ENCODE data around the gene IMPG2. TPM values are rescaled to one million over a fixed set of nuclear protein-coding genes. Genes with fewer than 3 reads are reported as not detected.

Gene IMPG2
- total RNA-seq, 2 experiments from 2014 or later, result 0.05 to 0.07 TPM

DNA sequence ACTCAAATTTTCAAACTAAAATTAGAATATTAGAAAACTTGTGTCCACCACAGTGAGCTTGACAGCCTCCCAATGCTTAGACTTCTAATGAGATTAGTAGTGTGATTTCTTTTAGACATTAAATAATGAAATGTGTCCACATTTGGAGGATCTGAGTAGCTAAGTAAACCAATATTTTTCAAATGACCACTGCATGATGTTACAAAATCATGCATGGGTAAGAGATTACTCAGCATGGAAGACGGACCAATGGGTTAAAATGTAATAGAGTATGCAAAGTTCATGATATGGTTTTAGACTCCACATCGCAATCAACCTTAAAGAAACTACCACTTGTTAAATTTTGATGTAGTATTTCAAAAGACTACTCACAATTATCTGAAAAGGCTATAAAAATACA is 130.6 kb downstream of the IMPG2 start:
- intact Hi-C loops (cut with micrococcal nuclease), result loop anchor here (10.0 kb wide), 2 partner anchors 295 to 725 kb away; no protein-coding TSS in a partner anchor
- CTCF ChIA-PET, result interaction anchor here (0.7 kb wide), 1 partner anchor 278 kb away, joined by 3 read pairs; no protein-coding TSS in a partner anchor
- no peaks in the 10 kb centered on the region for H3K36me3 Mint-ChIP-seq (ENCODE audit: low read depth)
- DNase-seq, result no peak
- H3K27ac Mint-ChIP-seq, result no peak overlapping the region
- peaks cover 6% of the 10 kb centered on the region for H3K27me3 Mint-ChIP-seq (ENCODE audit: low read depth)
- H3K9me3 Mint-ChIP-seq, result no peaks in the 10 kb centered on the region
- no peaks in the 10 kb centered on the region for H3K4me1 Mint-ChIP-seq (ENCODE audit: low read depth)
- H3K4me3 Mint-ChIP-seq, result no peak overlapping the region

- DNase-seq, result no peak
- Mint-ChIP-seq H3K36me3 (ENCODE audit: low read depth) (no peaks in the 10 kb centered on the region), H3K4me3 (no peak overlapping the region), H3K27ac (no peak overlapping the region), H3K27me3 (ENCODE audit: low read depth) (peaks cover 6% of the 10 kb centered on the region), H3K9me3 (no peaks in the 10 kb centered on the region), H3K4me1 (ENCODE audit: low read depth) (no peaks in the 10 kb centered on the region)
- intact Hi-C loops (cut with micrococcal nuclease), result no loop called here
- CTCF ChIA-PET, result interaction anchor here (0.7 kb wide), 1 partner anchor 279 kb away, joined by 3 read pairs; no protein-coding TSS in a partner anchor
These were observed 131.2 kb downstream of the IMPG2 start for GRCh38 chr3:101189176-101189575.

GRCh38 chr3:101185341-101185740 is 135.0 kb downstream of the IMPG2 start:
- Mint-ChIP-seq H3K27ac (no peak overlapping the region), H3K9me3 (no peaks in the 10 kb centered on the region), H3K27me3 (ENCODE audit: low read depth) (peaks cover 6% of the 10 kb centered on the region), H3K4me3 (no peak overlapping the region), H3K36me3 (ENCODE audit: low read depth) (no peaks in the 10 kb centered on the region), H3K4me1 (ENCODE audit: low read depth) (no peaks in the 10 kb centered on the region)
- DNase-seq, result no peak
- intact Hi-C loops (cut with micrococcal nuclease), result no loop called here
- CTCF ChIA-PET, result no interaction called here

GRCh38 chr3:101184111-101184510 is 136.3 kb downstream of the IMPG2 start:
- Mint-ChIP-seq H3K4me3 (no peak overlapping the region), H3K9me3 (no peaks in the 10 kb centered on the region), H3K27me3 (ENCODE audit: low read depth) (peaks cover 6% of the 10 kb centered on the region), H3K4me1 (ENCODE audit: low read depth) (no peaks in the 10 kb centered on the region), H3K36me3 (ENCODE audit: low read depth) (no peaks in the 10 kb centered on the region), H3K27ac (no peak overlapping the region)
- CTCF ChIA-PET, result no interaction called here
- DNase-seq, result no peak
- intact Hi-C loops (cut with micrococcal nuclease), result no loop called here

- intact Hi-C loops (cut with micrococcal nuclease), result no loop called here
- H3K27me3 Mint-ChIP-seq (ENCODE audit: low read depth), result peaks cover 1% of the 10 kb centered on the region
- no peak overlapping the region for H3K4me3 Mint-ChIP-seq
- DNase-seq, result no peak
- H3K27ac Mint-ChIP-seq, result no peak overlapping the region
- CTCF ChIA-PET, result no interaction called here
- no peaks in the 10 kb centered on the region for H3K4me1 Mint-ChIP-seq (ENCODE audit: low read depth)
- no peaks in the 10 kb centered on the region for H3K9me3 Mint-ChIP-seq
- no peaks in the 10 kb centered on the region for H3K36me3 Mint-ChIP-seq (ENCODE audit: low read depth)
These were observed 137.2 kb downstream of the IMPG2 start for GRCh38 chr3:101183151-101183550.

GRCh38 chr3:101182734-101183133 is 137.6 kb downstream of the IMPG2 start:
- H3K27me3 Mint-ChIP-seq (ENCODE audit: low read depth), result no peaks in the 10 kb centered on the region
- no peak for DNase-seq
- no peak overlapping the region for H3K4me3 Mint-ChIP-seq
- no peaks in the 10 kb centered on the region for H3K36me3 Mint-ChIP-seq (ENCODE audit: low read depth)
- CTCF ChIA-PET, result interaction anchor here (0.7 kb wide), 1 partner anchor 195 kb away, joined by 3 read pairs; no protein-coding TSS in a partner anchor
- H3K4me1 Mint-ChIP-seq (ENCODE audit: low read depth), result no peaks in the 10 kb centered on the region
- H3K27ac Mint-ChIP-seq, result no peak overlapping the region
- intact Hi-C loops (cut with micrococcal nuclease), result no loop called here
- no peaks in the 10 kb centered on the region for H3K9me3 Mint-ChIP-seq

DNA sequence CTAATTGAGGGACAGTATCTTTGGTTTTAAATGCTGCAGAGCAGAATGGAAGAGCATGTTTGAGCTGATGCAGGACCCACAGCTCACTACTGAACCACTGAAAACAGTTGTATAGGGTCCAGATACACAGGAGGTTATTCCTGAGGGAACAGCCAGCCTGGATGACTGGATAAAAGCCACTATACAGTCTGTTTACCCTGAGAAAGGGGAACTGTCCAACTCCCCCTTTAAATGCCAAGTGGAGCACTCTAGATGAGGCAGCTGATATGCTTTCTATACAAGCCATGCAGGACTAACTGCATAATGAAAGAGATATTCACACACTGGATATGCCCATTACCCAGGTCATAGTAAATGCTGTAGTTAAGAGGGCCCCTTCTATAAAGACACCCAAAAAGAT is 138.6 kb downstream of the IMPG2 start:
- no peaks in the 10 kb centered on the region for H3K36me3 Mint-ChIP-seq (ENCODE audit: low read depth)
- H3K27ac Mint-ChIP-seq, result no peak overlapping the region
- H3K4me1 Mint-ChIP-seq (ENCODE audit: low read depth), result no peaks in the 10 kb centered on the region
- CTCF ChIA-PET, result interaction anchor here (2.3 kb wide), 1 partner anchor 14 kb away, joined by 5 read pairs; no protein-coding TSS in a partner anchor
- no peaks in the 10 kb centered on the region for H3K9me3 Mint-ChIP-seq
- DNase-seq, result no peak
- intact Hi-C loops (cut with micrococcal nuclease), result no loop called here
- no peaks in the 10 kb centered on the region for H3K27me3 Mint-ChIP-seq (ENCODE audit: low read depth)
- no peak overlapping the region for H3K4me3 Mint-ChIP-seq

DNA sequence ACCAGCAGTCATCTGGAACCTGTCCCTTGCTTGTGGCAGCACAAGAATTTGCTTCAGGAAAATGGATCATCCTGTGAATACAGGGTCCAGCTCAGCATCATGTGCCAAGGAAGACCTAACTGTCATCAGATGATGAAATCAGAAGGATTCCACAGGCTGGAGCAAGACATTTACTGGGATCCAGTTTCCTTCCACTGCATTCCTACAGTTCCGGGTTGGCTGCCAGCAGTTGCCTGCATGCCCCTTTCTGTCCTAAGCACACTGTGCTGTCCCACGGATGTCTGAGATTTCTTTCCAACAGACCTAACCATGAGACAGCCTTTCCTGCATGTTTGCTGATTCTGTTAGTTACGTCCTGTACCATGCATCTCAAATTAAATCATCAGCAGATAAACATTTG is 140.7 kb downstream of the IMPG2 start:
- H3K4me3 Mint-ChIP-seq, result no peak overlapping the region
- H3K36me3 Mint-ChIP-seq (ENCODE audit: low read depth), result no peaks in the 10 kb centered on the region
- H3K27ac Mint-ChIP-seq, result no peak overlapping the region
- CTCF ChIA-PET, result interaction anchor here (1.4 kb wide), 1 partner anchor 109 kb away, joined by 6 read pairs; no protein-coding TSS in a partner anchor
- intact Hi-C loops (cut with micrococcal nuclease), result no loop called here
- H3K4me1 Mint-ChIP-seq (ENCODE audit: low read depth), result no peaks in the 10 kb centered on the region
- no peak for DNase-seq
- no peaks in the 10 kb centered on the region for H3K27me3 Mint-ChIP-seq (ENCODE audit: low read depth)
- no peaks in the 10 kb centered on the region for H3K9me3 Mint-ChIP-seq

DNA sequence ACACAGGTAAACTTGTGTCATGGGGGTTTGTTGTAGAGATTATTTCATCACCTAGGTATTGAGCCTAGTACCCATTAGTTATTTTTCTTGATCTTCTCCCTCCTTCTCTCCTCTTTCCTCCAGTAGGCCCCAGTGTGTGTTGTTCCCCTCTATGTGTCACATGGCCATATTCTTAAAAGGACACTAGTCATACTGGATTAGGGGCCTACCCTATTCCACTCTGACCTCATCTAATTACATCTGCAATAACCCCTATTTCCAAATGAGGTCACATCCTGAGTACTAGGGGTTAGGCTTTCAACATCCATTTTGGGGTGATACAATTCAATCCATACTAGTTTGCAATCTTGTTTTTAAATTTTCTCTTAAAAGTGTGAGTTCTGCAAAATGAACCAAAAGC is 142.8 kb downstream of the IMPG2 start:
- Mint-ChIP-seq H3K4me3 (no peak overlapping the region), H3K9me3 (no peaks in the 10 kb centered on the region), H3K27ac (no peak overlapping the region), H3K27me3 (ENCODE audit: low read depth) (no peaks in the 10 kb centered on the region), H3K4me1 (ENCODE audit: low read depth) (no peaks in the 10 kb centered on the region), H3K36me3 (ENCODE audit: low read depth) (no peaks in the 10 kb centered on the region)
- intact Hi-C loops (cut with micrococcal nuclease), result no loop called here
- DNase-seq, result no peak
- CTCF ChIA-PET, result no interaction called here

Other genes starting within 250 kb of the IMPG2 start
- gene SENP7, start 192.6 kb upstream of the IMPG2 start, total RNA-seq, result 10 to 100 TPM; 16.1 to 16.8 TPM
- 10 to 100 TPM; 24.0 to 24.4 TPM for gene TRMT10C, start 241.3 kb upstream of the IMPG2 start, total RNA-seq

Measured in activated naive CD4-positive, alpha-beta T cell treated with anti-CD3 and anti-CD28 coated beads for 36 hours (primary cell).